H9 (cell line): ENCODE data around the gene TEX19. TPM values are rescaled to one million over a fixed set of nuclear protein-coding genes. Genes with fewer than 3 reads are reported as not detected.

Experiments
- DNase-seq: peaks from one replicate; pipeline ENCODE4 v3.0.0-alpha.2; 2017
- H2AFZ ChIP-seq: one replicate; pipeline ENCODE4 v1.6.1; 2013; ENCODE audit warnings: mild to moderate bottlenecking, low read length, control low read depth, moderate library complexity
- H2AK5ac ChIP-seq: 2 replicates; pipeline ENCODE4 v1.6.1; 2013; ENCODE audit warnings: low read length, control low read depth, mixed read lengths; ENCODE audit not compliant: insufficient read length
- H2BK120ac ChIP-seq: one replicate; pipeline ENCODE4 v1.6.1; 2013; ENCODE audit warnings: low read depth, mild to moderate bottlenecking, low read length, control low read depth, inconsistent platforms; ENCODE audit not compliant: poor library complexity, severe bottlenecking
- H2BK12ac ChIP-seq: 2 replicates; pipeline ENCODE4 v1.6.1; 2013; ENCODE audit warnings: low read length, control low read depth, mixed read lengths, low read depth; ENCODE audit not compliant: insufficient read length
- H2BK15ac ChIP-seq: 2 replicates; pipeline ENCODE4 v1.6.1; 2013; ENCODE audit warnings: low read depth, low read length, control low read depth
- H2BK20ac ChIP-seq: one replicate; pipeline ENCODE4 v1.6.1; 2013; ENCODE audit warnings: low read depth, mild to moderate bottlenecking, low read length, control low read depth, inconsistent platforms; ENCODE audit not compliant: poor library complexity, severe bottlenecking
- H2BK5ac ChIP-seq: 2 replicates; pipeline ENCODE4 v1.6.1; 2013; ENCODE audit warnings: low read length, control low read depth, mixed read lengths; ENCODE audit not compliant: insufficient read length
- H3K14ac ChIP-seq: 2 replicates; pipeline ENCODE4 v1.6.1; 2013; ENCODE audit warnings: low read length, control low read depth; ENCODE audit not compliant: insufficient read depth
- H3K18ac ChIP-seq: 2 replicates; pipeline ENCODE4 v1.6.1; 2013; ENCODE audit warnings: low read depth, mild to moderate bottlenecking, mixed read lengths, low read length, control low read depth; ENCODE audit not compliant: insufficient read length
- H3K23ac ChIP-seq: 2 replicates; pipeline ENCODE4 v1.6.1; 2013; ENCODE audit warnings: low read length, control low read depth, mixed read lengths, low read depth; ENCODE audit not compliant: insufficient read length
- H3K23me2 ChIP-seq: 2 replicates; pipeline ENCODE4 v1.6.1; 2013; ENCODE audit warnings: low read depth, mild to moderate bottlenecking, mixed read lengths, low read length, control low read depth; ENCODE audit not compliant: insufficient read length, poor library complexity, severe bottlenecking
- H3K27ac ChIP-seq: 2 replicates; pipeline ENCODE4 v1.5.1; 2013; ENCODE audit warnings: low read length, control low read depth, mixed read lengths, low read depth; ENCODE audit not compliant: insufficient read length
- H3K27me3 ChIP-seq: 2 replicates; pipeline ENCODE4 v1.6.1; 2013; ENCODE audit warnings: low read length, control low read depth, inconsistent platforms; ENCODE audit not compliant: insufficient read depth
- H3K4ac ChIP-seq: 2 replicates; pipeline ENCODE4 v1.6.1; 2013; ENCODE audit warnings: low read depth, mild to moderate bottlenecking, control low read depth, inconsistent platforms, low read length, moderate library complexity
- H3K4me1 ChIP-seq: 2 replicates; pipeline ENCODE4 v1.6.1; 2013; ENCODE audit warnings: low read length, control low read depth, inconsistent platforms; ENCODE audit not compliant: insufficient read depth
- H3K4me2 ChIP-seq: 2 replicates; pipeline ENCODE4 v1.6.1; 2013; ENCODE audit warnings: low read length, control low read depth, mixed read lengths; ENCODE audit not compliant: insufficient read length, insufficient read depth
- H3K56ac ChIP-seq: 2 replicates; pipeline ENCODE4 v1.6.1; 2013; ENCODE audit warnings: low read depth, mild to moderate bottlenecking, mixed read lengths, low read length, control low read depth; ENCODE audit not compliant: insufficient read length
- H3K79me1 ChIP-seq: 2 replicates; pipeline ENCODE4 v1.6.1; 2013; ENCODE audit warnings: low read depth, mild to moderate bottlenecking, moderate library complexity, low read length, control low read depth, inconsistent platforms; ENCODE audit not compliant: insufficient read depth, poor library complexity, severe bottlenecking
- H3K79me2 ChIP-seq: 2 replicates; pipeline ENCODE4 v1.6.1; 2013; ENCODE audit warnings: low read length, control low read depth, inconsistent platforms; ENCODE audit not compliant: insufficient read depth
- H3K9ac ChIP-seq: 2 replicates; pipeline ENCODE4 v1.6.1; 2013; ENCODE audit warnings: low read length, control low read depth, mixed read lengths; ENCODE audit not compliant: insufficient read length; ENCODE audit errors: extremely low read depth
- H3K9me3 ChIP-seq: one replicate; pipeline ENCODE4 v1.6.1; 2013; ENCODE audit warnings: low read depth, low read length, inconsistent platforms; ENCODE audit not compliant: control insufficient read depth
- H3T11ph ChIP-seq: one replicate; pipeline ENCODE4 v1.6.1; 2013; ENCODE audit warnings: mild to moderate bottlenecking, low read length, control low read depth, inconsistent platforms
- H4K20me1 ChIP-seq: one replicate; pipeline ENCODE4 v1.6.1; 2013; ENCODE audit not compliant: control insufficient read depth, insufficient read length, insufficient read depth
- H4K5ac ChIP-seq: 2 replicates; pipeline ENCODE4 v1.6.1; 2013; ENCODE audit warnings: low read depth, mild to moderate bottlenecking, mixed read lengths, low read length, control low read depth; ENCODE audit not compliant: insufficient read length
- H4K8ac ChIP-seq: replicated peaks from 2 replicates; pipeline ENCODE4 v1.6.1; 2013; ENCODE audit warnings: low read length, control low read depth, mixed read lengths, low read depth; ENCODE audit not compliant: insufficient read length
- H4K91ac ChIP-seq: 2 replicates; pipeline ENCODE4 v1.6.1; 2013; ENCODE audit warnings: low read depth, mild to moderate bottlenecking, moderate library complexity, mixed read lengths, low read length, control low read depth; ENCODE audit not compliant: insufficient read length
- H3K27ac Mint-ChIP-seq, 3 experiments: 2 replicates in 2 of 3; 3 replicates in 1 of 3; pipeline ENCODE4 v1.8.0; 2020 to 2021; ENCODE audit warnings: mixed read lengths in 3 of 3, mild to moderate bottlenecking in 1 of 3, moderate library complexity in 1 of 3
- H3K27me3 Mint-ChIP-seq: 2 replicates; pipeline ENCODE4 v1.8.0; 2021; ENCODE audit warnings: low read depth, mild to moderate bottlenecking, moderate library complexity, mixed read lengths
- H3K36me3 Mint-ChIP-seq, 3 experiments: 2 replicates in 2 of 3; 3 replicates in 1 of 3; pipeline ENCODE4 v1.8.0; 2020 to 2021; ENCODE audit warnings: low read depth in 3 of 3, mixed read lengths in 3 of 3; ENCODE audit not compliant: insufficient read depth in 1 of 3
- H3K4me1 Mint-ChIP-seq, 2 experiments: 2 replicates each; pipeline ENCODE4 v1.8.0; 2020; ENCODE audit warnings: mixed read lengths in 2 of 2
- H3K4me3 Mint-ChIP-seq, 2 experiments: 2 replicates in 1 of 2; 3 replicates in 1 of 2; pipeline ENCODE4 v1.8.0; 2020 to 2021; ENCODE audit warnings: mild to moderate bottlenecking in 2 of 2, mixed read lengths in 2 of 2, moderate library complexity in 1 of 2
- H3K9me3 Mint-ChIP-seq, 2 experiments: 2 replicates in 1 of 2; 3 replicates in 1 of 2; pipeline ENCODE4 v1.8.0; 2020; ENCODE audit warnings: mild to moderate bottlenecking in 2 of 2, mixed read lengths in 2 of 2, moderate library complexity in 1 of 2
- CTCF ChIP-seq: fragments of 200-600 bp; sonication (generic); conservative IDR thresholded peaks from 3 replicates; pipeline ENCODE4 v1.8.0; 2021; ENCODE audit warnings: antibody characterized with exemption, mild to moderate bottlenecking
- WGBS: extraction: QIAGEN DNeasy Blood & Tissue Kit; methylation state at CpG from one replicate; pipeline ENCODE4 v1.1.7; 2013; ENCODE audit warnings: missing lambda C conversion rate, low lambda C conversion rate, mixed read lengths; ENCODE audit not compliant: insufficient read length; ENCODE audit errors: extremely low coverage; 5-methylcytosine and 5-hydroxymethylcytosine counted together
- total RNA-seq: library from RNA; stranded (reverse); gene quantifications from 2 replicates; pipeline ENCODE4 v1.2.1, GENCODE V29; 2021

TEX19 gene
- total RNA-seq, 1 experiment from 2014 or later, result 1.4 TPM

GRCh38 chr17:82384051-82384729, 25.1 kb downstream of the TEX19 start:
- H2BK20ac ChIP-seq, result no peak overlapping the region
- H3K9me3 Mint-ChIP-seq, result no peaks in the 10 kb centered on the region; a peak in 1 of 5 replicates
- no peak overlapping the region for H2BK12ac ChIP-seq
- no peak; the same call in 1 of the 3 replicates for TF ChIP-seq CTCF
- no peak overlapping the region for H2AK5ac ChIP-seq
- H3K79me2 ChIP-seq, result no peaks in the 10 kb centered on the region
- no peak overlapping the region for H3K9ac ChIP-seq
- H2AFZ ChIP-seq, result no peak overlapping the region
- no peak overlapping the region for H3K4me2 ChIP-seq
- H3K79me1 ChIP-seq, result no peaks in the 10 kb centered on the region
- H3K23me2 ChIP-seq, result no peaks in the 10 kb centered on the region
- H3K4me3 Mint-ChIP-seq, result no peak overlapping the region
- no peak overlapping the region for H2BK15ac ChIP-seq
- H3K9me3 ChIP-seq, result no peaks in the 10 kb centered on the region
- DNase-seq, result no peak
- H3T11ph ChIP-seq, result no peak overlapping the region
- no peak overlapping the region for H3K27ac Mint-ChIP-seq
- H3K18ac ChIP-seq, result no peak overlapping the region
- H3K14ac ChIP-seq, result no peak overlapping the region; the same call in 1 of the 2 replicates
- H2BK5ac ChIP-seq, result no peak overlapping the region
- no peak overlapping the region for H4K8ac ChIP-seq
- no peak overlapping the region for H4K5ac ChIP-seq
- H3K27me3 Mint-ChIP-seq, result peaks cover 24% of the 10 kb centered on the region
- no peak overlapping the region for H2BK120ac ChIP-seq
- H3K36me3 Mint-ChIP-seq, result no peaks in the 10 kb centered on the region; a peak in 1 of 7 replicates
- no peaks in the 10 kb centered on the region for H4K20me1 ChIP-seq
- no CpG with 5 or more reads among the region's 22 CpGs for WGBS
- H3K4me1 ChIP-seq, result no peaks in the 10 kb centered on the region
- H3K4ac ChIP-seq, result no peak overlapping the region
- peaks cover 7 to 18% of the 10 kb centered on the region in 2 experiments for H3K4me1 Mint-ChIP-seq
- no peak overlapping the region for H3K23ac ChIP-seq
- H4K91ac ChIP-seq, result no peak overlapping the region
- no peak overlapping the region for H3K27ac ChIP-seq
- H3K56ac ChIP-seq, result no peak overlapping the region
- H3K27me3 ChIP-seq, result no peaks in the 10 kb centered on the region
